A673 (cell line): Measurements from ENCODE around the gene MEAK7.

Experiments
- CTCF ChIP-seq: fragments of 300-800, 200-600 bp; sonication (generic); conservative IDR thresholded peaks from 2 replicates; pipeline ENCODE4 v1.5.1; 2017; ENCODE audit warnings: low read depth, mild to moderate bottlenecking, antibody characterized with exemption, low read length, moderate library complexity, mixed read lengths
- EZH2 ChIP-seq: fragments of 200-600 bp; sonication (generic); IDR thresholded peaks from 2 replicates; pipeline ENCODE4 v1.6.1; 2017; ENCODE audit warnings: borderline replicate concordance, low read depth, mild to moderate bottlenecking, mixed read lengths, antibody characterized with exemption, low read length; ENCODE audit not compliant: poor library complexity, severe bottlenecking

- TF ChIP-seq CTCF (no peak), EZH2 (no peak)
These were observed 2.8 kb upstream of the MEAK7 start for GRCh38 chr16:84507011-84507982.
